ENCODE results near the gene WWOX. TPM values are rescaled to one million over a fixed set of nuclear protein-coding genes. Genes with fewer than 3 reads are reported as not detected.

Gene WWOX
- total RNA-seq, 2 experiments from 2014 or later: 20.2 to 21.4 TPM

GRCh38 chr16:79128706-79129105, 1029.3 kb downstream of the WWOX start:
- Mint-ChIP-seq H3K4me1 (ENCODE audit: low read depth) (no peaks in the 10 kb centered on the region), H3K9me3 (no peaks in the 10 kb centered on the region), H3K27me3 (ENCODE audit: low read depth) (no peaks in the 10 kb centered on the region), H3K27ac (no peak overlapping the region), H3K36me3 (ENCODE audit: low read depth) (no peaks in the 10 kb centered on the region), H3K4me3 (no peak overlapping the region)
- no peak for DNase-seq
- CTCF ChIA-PET: no interaction called here
- intact Hi-C loops (cut with micrococcal nuclease): no loop called here

- H3K4me3 Mint-ChIP-seq: no peak overlapping the region
Observed at GRCh38 chr16:79130616-79131015, 1031.2 kb downstream of the WWOX start.

DNA sequence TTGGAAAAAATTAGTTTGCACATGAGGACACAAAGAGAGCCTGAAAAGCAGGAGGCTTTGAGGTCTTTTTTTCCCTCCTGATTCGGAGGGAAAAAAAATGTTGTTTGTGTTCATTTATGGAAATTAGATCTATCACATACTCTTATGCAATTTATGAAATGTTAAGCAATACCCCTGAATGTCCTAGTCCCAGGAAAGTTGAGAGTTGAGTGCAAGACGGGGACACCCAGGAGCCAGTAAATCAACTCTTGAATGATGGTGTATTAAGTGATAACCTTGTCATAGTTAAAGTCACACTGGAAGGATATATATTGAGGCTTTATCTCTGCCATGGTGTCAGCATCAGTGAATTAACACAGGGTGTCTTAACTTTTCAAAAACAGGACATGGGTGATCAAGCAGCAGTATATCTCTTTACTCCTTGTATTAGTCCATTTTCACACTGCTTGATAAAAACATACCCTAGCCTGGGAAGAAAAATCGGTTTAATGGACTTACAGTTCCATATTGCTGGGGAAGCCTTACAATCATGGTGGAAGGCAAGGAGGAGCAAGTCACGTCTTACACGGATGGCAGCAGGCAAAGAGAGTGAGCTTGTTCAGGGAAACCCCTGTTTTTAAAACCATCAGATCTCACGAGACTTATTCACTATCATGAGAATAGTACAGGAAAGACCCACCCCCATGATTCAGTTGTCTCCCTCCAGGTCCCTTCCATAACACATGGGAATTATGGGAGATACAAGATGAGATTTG, 1032.0 kb downstream of the WWOX start:
- Mint-ChIP-seq H3K4me1 (ENCODE audit: low read depth) (no peaks in the 10 kb centered on the region), H3K36me3 (ENCODE audit: low read depth) (no peaks in the 10 kb centered on the region), H3K27ac (no peak overlapping the region), H3K9me3 (no peaks in the 10 kb centered on the region), H3K4me3 (no peak overlapping the region), H3K27me3 (ENCODE audit: low read depth) (no peaks in the 10 kb centered on the region)
- intact Hi-C loops (cut with micrococcal nuclease): no loop called here
- CTCF ChIA-PET: no interaction called here
- DNase-seq: no peak

More at GRCh38 chr16:79130616-79131015, 1031.2 kb downstream of the WWOX start:
- intact Hi-C loops (cut with micrococcal nuclease): no loop called here
- H3K27me3 Mint-ChIP-seq (ENCODE audit: low read depth): no peaks in the 10 kb centered on the region
- no peaks in the 10 kb centered on the region for H3K4me1 Mint-ChIP-seq (ENCODE audit: low read depth)
- no peaks in the 10 kb centered on the region for H3K9me3 Mint-ChIP-seq
- no peaks in the 10 kb centered on the region for H3K36me3 Mint-ChIP-seq (ENCODE audit: low read depth)
- CTCF ChIA-PET: no interaction called here
- DNase-seq: no peak
- no peak overlapping the region for H3K27ac Mint-ChIP-seq

DNA sequence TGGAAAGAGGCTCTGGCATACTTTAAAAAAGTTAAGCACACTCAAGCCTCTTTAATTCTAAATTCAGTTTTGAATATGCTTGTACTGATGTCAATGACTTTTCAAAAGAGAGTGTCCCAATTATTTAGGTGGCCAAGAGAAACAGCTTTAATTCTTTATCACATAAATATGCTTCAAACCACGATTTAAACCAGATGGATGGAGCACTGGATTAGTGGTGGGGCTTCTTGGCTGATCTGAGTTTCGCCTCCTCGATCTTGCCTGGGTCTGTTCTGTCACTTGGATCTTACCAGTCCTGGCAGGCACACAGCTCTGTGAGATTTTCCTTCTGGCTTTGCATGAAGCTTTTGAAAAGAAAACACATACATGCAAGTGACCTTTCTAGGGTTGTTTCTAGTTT, 1033.2 kb downstream of the WWOX start:
- Mint-ChIP-seq H3K9me3 (no peaks in the 10 kb centered on the region), H3K36me3 (ENCODE audit: low read depth) (no peaks in the 10 kb centered on the region), H3K4me3 (no peak overlapping the region), H3K4me1 (ENCODE audit: low read depth) (no peaks in the 10 kb centered on the region), H3K27ac (no peak overlapping the region), H3K27me3 (ENCODE audit: low read depth) (no peaks in the 10 kb centered on the region)
- intact Hi-C loops (cut with micrococcal nuclease): no loop called here
- CTCF ChIA-PET: no interaction called here
- no peak for DNase-seq

- H3K4me1 Mint-ChIP-seq (ENCODE audit: low read depth): no peaks in the 10 kb centered on the region
- H3K4me3 Mint-ChIP-seq: no peak overlapping the region
- CTCF ChIA-PET: no interaction called here
- no peak overlapping the region for H3K27ac Mint-ChIP-seq
- no peaks in the 10 kb centered on the region for H3K36me3 Mint-ChIP-seq (ENCODE audit: low read depth)
- intact Hi-C loops (cut with micrococcal nuclease): no loop called here
- no peak for DNase-seq
- no peaks in the 10 kb centered on the region for H3K9me3 Mint-ChIP-seq
- H3K27me3 Mint-ChIP-seq (ENCODE audit: low read depth): no peaks in the 10 kb centered on the region
Observed at GRCh38 chr16:79134300-79134699, 1034.8 kb downstream of the WWOX start.

GRCh38 chr16:79136955-79137354, 1037.5 kb downstream of the WWOX start:
- DNase-seq: no peak
- no peaks in the 10 kb centered on the region for H3K36me3 Mint-ChIP-seq (ENCODE audit: low read depth)
- H3K9me3 Mint-ChIP-seq: no peaks in the 10 kb centered on the region
- H3K4me3 Mint-ChIP-seq: no peak overlapping the region
- H3K27ac Mint-ChIP-seq: no peak overlapping the region
- intact Hi-C loops (cut with micrococcal nuclease): no loop called here
- CTCF ChIA-PET: interaction anchor here (0.7 to 1.1 kb wide), 4 partner anchors 11 to 199 kb away, joined by 3 read pairs; no protein-coding TSS in a partner anchor
- no peaks in the 10 kb centered on the region for H3K4me1 Mint-ChIP-seq (ENCODE audit: low read depth)
- H3K27me3 Mint-ChIP-seq (ENCODE audit: low read depth): no peaks in the 10 kb centered on the region

GRCh38 chr16:79137426-79137939, 1038.0 kb downstream of the WWOX start:
- H3K27me3 Mint-ChIP-seq (ENCODE audit: low read depth): no peaks in the 10 kb centered on the region
- intact Hi-C loops (cut with micrococcal nuclease): no loop called here
- no peaks in the 10 kb centered on the region for H3K36me3 Mint-ChIP-seq (ENCODE audit: low read depth)
- CTCF ChIA-PET: interaction anchor here (0.7 to 1.0 kb wide), 3 partner anchors 10 to 199 kb away, joined by 3 read pairs; no protein-coding TSS in a partner anchor
- no peak for DNase-seq
- H3K27ac Mint-ChIP-seq: no peak overlapping the region
- H3K4me3 Mint-ChIP-seq: no peak overlapping the region
- H3K9me3 Mint-ChIP-seq: no peaks in the 10 kb centered on the region
- no peaks in the 10 kb centered on the region for H3K4me1 Mint-ChIP-seq (ENCODE audit: low read depth)

- H3K4me3 Mint-ChIP-seq: no peak overlapping the region
- H3K27ac Mint-ChIP-seq: no peak overlapping the region
- DNase-seq: no peak
- CTCF ChIA-PET: no interaction called here
- H3K9me3 Mint-ChIP-seq: no peaks in the 10 kb centered on the region
- no peaks in the 10 kb centered on the region for H3K36me3 Mint-ChIP-seq (ENCODE audit: low read depth)
- no peaks in the 10 kb centered on the region for H3K27me3 Mint-ChIP-seq (ENCODE audit: low read depth)
- no peaks in the 10 kb centered on the region for H3K4me1 Mint-ChIP-seq (ENCODE audit: low read depth)
- intact Hi-C loops (cut with micrococcal nuclease): no loop called here
Observed at GRCh38 chr16:79139799-79140198, 1040.3 kb downstream of the WWOX start.

DNA sequence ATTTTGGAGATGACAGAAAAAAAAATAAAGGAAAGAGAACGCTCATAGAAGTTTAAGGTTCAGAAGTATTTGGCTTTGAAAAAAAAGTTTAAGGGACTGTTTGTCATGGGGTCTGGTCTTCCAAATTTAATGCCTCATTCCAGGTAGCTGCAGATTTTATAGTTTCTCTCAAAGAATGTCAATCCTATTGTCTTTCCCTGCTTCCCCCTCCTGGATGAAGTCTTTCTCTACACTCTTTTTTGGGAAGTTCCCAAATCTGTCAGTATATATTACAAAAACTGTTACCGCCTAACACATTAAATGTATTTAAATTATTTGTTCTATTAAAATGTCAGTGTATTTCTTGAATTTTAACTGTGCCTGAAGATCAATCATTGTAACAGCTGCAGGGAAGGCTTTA, 1043.6 kb downstream of the WWOX start:
- Mint-ChIP-seq H3K9me3 (no peaks in the 10 kb centered on the region), H3K27me3 (ENCODE audit: low read depth) (no peaks in the 10 kb centered on the region), H3K36me3 (ENCODE audit: low read depth) (no peaks in the 10 kb centered on the region), H3K4me1 (ENCODE audit: low read depth) (no peaks in the 10 kb centered on the region), H3K27ac (no peak overlapping the region), H3K4me3 (no peak overlapping the region)
- intact Hi-C loops (cut with micrococcal nuclease): no loop called here
- no peak for DNase-seq
- CTCF ChIA-PET: interaction anchor here (0.7 kb wide), 2 partner anchors 145 to 460 kb away, joined by 3 read pairs; no protein-coding TSS in a partner anchor

- CTCF ChIA-PET: no interaction called here
- no peaks in the 10 kb centered on the region for H3K36me3 Mint-ChIP-seq (ENCODE audit: low read depth)
- peaks cover 1% of the 10 kb centered on the region for H3K4me1 Mint-ChIP-seq (ENCODE audit: low read depth)
- H3K4me3 Mint-ChIP-seq: no peak overlapping the region
- no peak for DNase-seq
- no peaks in the 10 kb centered on the region for H3K27me3 Mint-ChIP-seq (ENCODE audit: low read depth)
- no peak overlapping the region for H3K27ac Mint-ChIP-seq
- intact Hi-C loops (cut with micrococcal nuclease): loop anchor here (10.0 kb wide), 1 partner anchor 455 kb away; the partner anchor contains the start of gene MAF
- no peaks in the 10 kb centered on the region for H3K9me3 Mint-ChIP-seq
Observed at GRCh38 chr16:79150151-79150550, 1050.7 kb downstream of the WWOX start.

GRCh38 chr16:79150632-79151310, 1051.3 kb downstream of the WWOX start:
- Mint-ChIP-seq H3K36me3 (ENCODE audit: low read depth) (no peaks in the 10 kb centered on the region), H3K27ac (no peak overlapping the region), H3K4me3 (no peak overlapping the region), H3K4me1 (ENCODE audit: low read depth) (peaks cover 5% of the 10 kb centered on the region), H3K27me3 (ENCODE audit: low read depth) (no peaks in the 10 kb centered on the region), H3K9me3 (no peaks in the 10 kb centered on the region)
- CTCF ChIA-PET: no interaction called here
- no peak for DNase-seq
- intact Hi-C loops (cut with micrococcal nuclease): loop anchor here (10.0 kb wide), 1 partner anchor 454 kb away; the partner anchor contains the start of gene MAF

GRCh38 chr16:79154086-79154485, 1054.6 kb downstream of the WWOX start:
- H3K4me3 Mint-ChIP-seq: no peak overlapping the region

More at GRCh38 chr16:79154086-79154485, 1054.6 kb downstream of the WWOX start:
- Mint-ChIP-seq H3K9me3 (no peaks in the 10 kb centered on the region), H3K36me3 (ENCODE audit: low read depth) (no peaks in the 10 kb centered on the region), H3K27me3 (ENCODE audit: low read depth) (no peaks in the 10 kb centered on the region), H3K27ac (no peak overlapping the region), H3K4me1 (ENCODE audit: low read depth) (peaks cover 24% of the 10 kb centered on the region)
- intact Hi-C loops (cut with micrococcal nuclease): loop anchor here (10.0 kb wide), 1 partner anchor 451 kb away; the partner anchor contains the start of gene MAF
- CTCF ChIA-PET: no interaction called here
- DNase-seq: no peak
